Ishikawa (cell line): ENCODE measurements around the gene SYNDIG1.

Experiments used
- CEBPB ChIP-seq: IDR thresholded peaks from 2 replicates; pipeline ENCODE4 v1.6.1; 2012
- CREB1 ChIP-seq: IDR thresholded peaks from 2 replicates; pipeline ENCODE4 v1.6.1; 2012; ENCODE audit warnings: low read depth
- EGR1 ChIP-seq: IDR thresholded peaks from 2 replicates; pipeline ENCODE4 v1.6.1; 2012
- EP300 ChIP-seq: IDR thresholded peaks from 2 replicates; pipeline ENCODE4 v1.6.1; 2012; ENCODE audit warnings: borderline replicate concordance
- MAX ChIP-seq: IDR thresholded peaks from 2 replicates; pipeline ENCODE4 v1.6.1; 2012
- NFIC ChIP-seq: IDR thresholded peaks from 2 replicates; pipeline ENCODE4 v1.6.1; 2012
- RAD21 ChIP-seq: IDR thresholded peaks from 2 replicates; pipeline ENCODE4 v1.6.1; 2012; ENCODE audit warnings: low read depth
- REST ChIP-seq: IDR thresholded peaks from 2 replicates; pipeline ENCODE4 v1.6.1; 2012; ENCODE audit warnings: low read depth, mild to moderate bottlenecking
- TCF12 ChIP-seq: IDR thresholded peaks from 2 replicates; pipeline ENCODE4 v1.6.1; 2012; ENCODE audit warnings: low read depth
- USF1 ChIP-seq: IDR thresholded peaks from 2 replicates; pipeline ENCODE4 v1.6.1; 2012
- YY1 ChIP-seq: IDR thresholded peaks from 2 replicates; pipeline ENCODE4 v1.6.1; 2012; ENCODE audit warnings: low read depth
- ZBTB7A ChIP-seq: IDR thresholded peaks from 2 replicates; pipeline ENCODE4 v1.6.1; 2012; ENCODE audit warnings: low read depth

- no peak for TF ChIP-seq YY1
- TF ChIP-seq CREB1, result no peak
- TF ChIP-seq MAX, result no peak
- TF ChIP-seq REST, result no peak
- no peak for TF ChIP-seq EP300
- TF ChIP-seq RAD21, result no peak
- TF ChIP-seq USF1, result no peak
- TF ChIP-seq CEBPB, result no peak
- TF ChIP-seq EGR1, result no peak
- no peak for TF ChIP-seq ZBTB7A
- TF ChIP-seq NFIC, result no peak
- TF ChIP-seq TCF12, result no peak
Observed at GRCh38 chr20:24692446-24693200, 223.2 kb downstream of the SYNDIG1 start.
